Thymus (tissue), 11 donors: ENCODE measurements around the gene SLC6A6. TPM values are rescaled to one million over a fixed set of nuclear protein-coding genes. Genes with fewer than 3 reads are reported as not detected.

Source experiments
- DNase-seq, 9 donors: peaks; one replicate each; pipeline ENCODE4 v3.0.0-alpha.2; 2013; ENCODE audit warnings: low spot score in 9 of 9, low read depth in 6 of 9, missing footprints in 1 of 9
- H3K27ac ChIP-seq, 2 donors: one replicate each; pipeline ENCODE4 v1.5.1; 2013; ENCODE audit warnings: control low read depth in 1 of 2, low read depth in 1 of 2, low read length in 1 of 2, mild to moderate bottlenecking in 1 of 2, moderate library complexity in 1 of 2
- H3K27me3 ChIP-seq, 2 donors: one replicate each; pipeline ENCODE4 v1.5.1; 2013; ENCODE audit warnings: low read length in 1 of 2; ENCODE audit not compliant: control insufficient read depth in 2 of 2, insufficient read depth in 1 of 2
- H3K36me3 ChIP-seq, 2 donors: one replicate each; pipeline ENCODE4 v1.5.1; 2013; ENCODE audit warnings: low read length in 1 of 2, mild to moderate bottlenecking in 1 of 2, moderate library complexity in 1 of 2; ENCODE audit not compliant: control insufficient read depth in 2 of 2, insufficient read depth in 2 of 2
- H3K4me1 ChIP-seq, 2 donors: one replicate each; pipeline ENCODE4 v1.5.1; 2013; ENCODE audit warnings: low read length in 2 of 2; ENCODE audit not compliant: control insufficient read depth in 2 of 2, insufficient read depth in 2 of 2
- H3K4me3 ChIP-seq, 2 donors: one replicate each; pipeline ENCODE4 v1.5.1; 2013; ENCODE audit warnings: low read length in 2 of 2, control low read depth in 1 of 2, mild to moderate bottlenecking in 1 of 2
- H3K9me3 ChIP-seq, 2 donors: one replicate each; pipeline ENCODE4 v1.5.1; 2013; ENCODE audit warnings: low read length in 1 of 2, mild to moderate bottlenecking in 1 of 2; ENCODE audit not compliant: control insufficient read depth in 2 of 2, insufficient read depth in 1 of 2
- WGBS: extraction: QIAGEN DNeasy Blood & Tissue Kit; methylation state at CpG from one replicate; pipeline ENCODE4 v1.1.7; 2013; 5-methylcytosine and 5-hydroxymethylcytosine counted together
- polyA plus RNA-seq: library from polyadenylated mRNA; stranded (reverse); fragments of 200-250 nt; gene quantifications from one replicate; pipeline ENCODE4 v1.2.3, GENCODE V29; 2013
- total RNA-seq: library from RNA; stranded (reverse); fragments of 120-200 nt; gene quantifications from one replicate; pipeline ENCODE4 v1.2.4, GENCODE V29; 2013
- donor health status: healthy.

The SLC6A6 gene
- total and polyA plus RNA-seq, 2 donors = 5.2 to 8.2 TPM

DNA sequence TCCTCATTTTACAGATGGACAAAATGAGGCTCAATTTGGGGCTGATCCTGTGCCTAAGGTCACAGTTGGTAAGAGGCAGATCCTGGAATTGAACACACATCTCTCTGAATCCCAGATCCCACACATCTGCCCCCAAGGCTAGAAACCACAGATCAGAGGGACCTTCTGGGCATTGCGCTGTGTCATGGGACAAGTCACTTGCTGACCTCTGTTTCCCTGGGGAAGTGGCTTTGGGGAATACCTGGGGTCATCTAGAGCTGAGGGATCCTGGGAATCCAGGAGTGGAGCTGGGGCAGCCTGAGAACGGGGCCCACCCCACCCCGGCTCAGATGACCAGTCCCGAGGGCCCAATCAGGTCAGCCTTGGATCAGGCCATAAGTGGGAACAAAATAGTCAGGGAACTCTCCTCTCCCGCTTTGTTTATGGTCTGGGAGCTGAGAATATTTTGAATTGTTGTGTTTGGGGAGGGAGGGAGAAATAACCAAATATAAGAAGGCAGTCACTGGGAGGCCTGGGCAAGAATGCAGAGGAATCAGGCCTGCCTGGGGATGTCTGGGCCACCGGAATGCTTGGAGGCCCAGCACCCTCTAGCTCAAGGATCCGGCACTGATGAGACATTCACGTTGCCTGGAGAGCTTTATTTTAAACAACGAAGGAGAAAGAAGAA lies 8.8 kb upstream of the SLC6A6 start:
- Histone ChIP-seq H3K36me3 (no peaks in the 10 kb centered on the region), H3K9me3 (no peaks in the 10 kb centered on the region), H3K4me1 (peaks cover 5 to 12% of the 10 kb centered on the region in 2 donors), H3K27ac (no peak overlapping the region), H3K4me3 (no peak overlapping the region), H3K27me3 (no peaks in the 10 kb centered on the region)
- 97% methylated on average over 9 of the region's 9 CpGs for WGBS
- no peak for DNase-seq

- no peak overlapping the region for H3K27ac ChIP-seq
- WGBS = 96% methylated on average over 5 of the region's 5 CpGs
- H3K4me3 ChIP-seq = no peak overlapping the region
- no peaks in the 10 kb centered on the region for H3K36me3 ChIP-seq
- no peak for DNase-seq
- H3K27me3 ChIP-seq = no peaks in the 10 kb centered on the region
- H3K4me1 ChIP-seq = peaks cover 0 to 13% of the 10 kb centered on the region in 2 donors
- H3K9me3 ChIP-seq = no peaks in the 10 kb centered on the region
Observed at GRCh38 chr3:14396031-14396692, 6.2 kb upstream of the SLC6A6 start.

GRCh38 chr3:14397046-14397445 lies 5.4 kb upstream of the SLC6A6 start:
- Histone ChIP-seq H3K4me1 (peaks cover 4 to 19% of the 10 kb centered on the region in 2 donors), H3K36me3 (no peaks in the 10 kb centered on the region), H3K27me3 (no peaks in the 10 kb centered on the region), H3K9me3 (no peaks in the 10 kb centered on the region), H3K27ac (no peak overlapping the region), H3K4me3 (no peak overlapping the region)
- 94% methylated on average over 4 of the region's 4 CpGs for WGBS
- no peak for DNase-seq

DNA sequence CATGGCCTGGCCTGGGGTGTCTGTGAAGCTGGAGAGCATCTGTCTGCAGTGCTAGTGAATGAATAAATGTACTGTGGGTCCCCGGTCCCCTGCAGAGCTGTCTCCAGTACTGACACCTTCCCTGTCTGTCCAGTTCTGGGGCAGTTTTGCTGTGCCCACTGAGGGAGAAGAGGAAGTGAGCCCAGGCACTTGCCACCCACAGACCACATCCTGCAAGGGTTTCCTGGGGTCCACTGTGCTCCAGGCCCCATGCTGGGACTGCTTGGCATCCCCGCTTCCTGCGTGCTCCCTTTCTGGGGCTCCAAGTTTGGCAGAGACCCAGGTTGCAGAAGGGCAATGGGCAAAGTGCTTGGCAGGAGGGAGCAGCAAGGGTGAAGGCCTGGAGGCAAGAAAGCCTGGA lies 4.9 kb upstream of the SLC6A6 start:
- H3K4me3 ChIP-seq = no peak overlapping the region
- DNase-seq = peak in 1 of 9 donors; percentile 15
- H3K36me3 ChIP-seq = no peaks in the 10 kb centered on the region
- WGBS = 60% methylated on average over 3 of the region's 3 CpGs
- H3K27ac ChIP-seq = no peak overlapping the region
- no peaks in the 10 kb centered on the region for H3K27me3 ChIP-seq
- H3K4me1 ChIP-seq = peaks cover 5 to 20% of the 10 kb centered on the region in 2 donors
- no peaks in the 10 kb centered on the region for H3K9me3 ChIP-seq

- Histone ChIP-seq H3K27ac (no peak overlapping the region), H3K4me3 (no peak overlapping the region), H3K36me3 (no peaks in the 10 kb centered on the region), H3K9me3 (no peaks in the 10 kb centered on the region), H3K4me1 (peaks cover 5 to 22% of the 10 kb centered on the region in 2 donors), H3K27me3 (peaks cover 0 to under 1% of the 10 kb centered on the region in 2 donors)
- WGBS = 95% methylated on average over 14 of the region's 14 CpGs
- no peak for DNase-seq
Observed at GRCh38 chr3:14397940-14398796, 4.2 kb upstream of the SLC6A6 start.

- no peaks in the 10 kb centered on the region for H3K36me3 ChIP-seq
Observed at GRCh38 chr3:14398797-14399106, 3.7 kb upstream of the SLC6A6 start.

DNA sequence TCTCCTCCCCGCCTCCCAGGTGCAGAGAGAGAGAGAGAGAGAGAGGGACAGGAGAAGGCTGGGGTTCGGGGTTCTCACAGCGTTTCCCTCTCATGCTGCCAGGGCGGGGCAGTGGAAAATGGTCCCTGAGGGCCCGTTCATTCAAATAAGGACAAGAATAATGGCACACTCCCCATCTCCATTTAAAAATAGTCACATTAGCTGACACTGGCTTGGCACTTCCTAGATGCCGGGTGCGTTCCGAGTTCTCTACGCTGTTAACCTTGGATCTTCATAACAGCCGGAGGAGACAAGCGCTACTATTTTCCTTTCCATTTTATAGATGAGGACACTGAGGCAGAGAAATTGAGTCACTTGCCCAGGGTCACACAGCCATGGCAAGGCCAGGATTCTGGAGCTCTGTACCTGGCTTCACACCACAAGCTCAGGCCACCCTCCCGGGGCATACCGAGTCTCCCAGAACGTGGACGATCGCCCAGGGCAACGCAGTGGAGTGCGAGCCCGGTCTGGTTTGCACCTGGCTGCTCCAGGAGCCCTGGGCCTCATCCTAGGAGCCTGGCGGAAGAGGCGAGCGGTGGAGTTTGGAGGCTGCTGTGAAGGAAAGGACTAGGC lies 608 bp upstream of the SLC6A6 start:
- 63% methylated on average over 22 of the region's 22 CpGs for WGBS
- peak overlapping the region; percentile 68 for H3K27ac ChIP-seq
- H3K9me3 ChIP-seq = no peaks in the 10 kb centered on the region
- DNase-seq = peak in 1 of 9 donors; percentile 23
- no peaks in the 10 kb centered on the region for H3K36me3 ChIP-seq
- H3K4me1 ChIP-seq = peaks cover 22 to 42% of the 10 kb centered on the region in 2 donors
- H3K27me3 ChIP-seq = peaks cover 0 to 2% of the 10 kb centered on the region in 2 donors
- H3K4me3 ChIP-seq = peak overlapping the region; percentile 71 to 72

More at GRCh38 chr3:14398797-14399106, 3.7 kb upstream of the SLC6A6 start:
- Histone ChIP-seq H3K27ac (no peak overlapping the region), H3K4me3 (no peak overlapping the region), H3K9me3 (no peaks in the 10 kb centered on the region), H3K4me1 (peaks cover 11 to 28% of the 10 kb centered on the region in 2 donors), H3K27me3 (peaks cover 0 to 2% of the 10 kb centered on the region in 2 donors)
- 93% methylated on average over 2 of the region's 2 CpGs for WGBS
- DNase-seq = no peak

DNA sequence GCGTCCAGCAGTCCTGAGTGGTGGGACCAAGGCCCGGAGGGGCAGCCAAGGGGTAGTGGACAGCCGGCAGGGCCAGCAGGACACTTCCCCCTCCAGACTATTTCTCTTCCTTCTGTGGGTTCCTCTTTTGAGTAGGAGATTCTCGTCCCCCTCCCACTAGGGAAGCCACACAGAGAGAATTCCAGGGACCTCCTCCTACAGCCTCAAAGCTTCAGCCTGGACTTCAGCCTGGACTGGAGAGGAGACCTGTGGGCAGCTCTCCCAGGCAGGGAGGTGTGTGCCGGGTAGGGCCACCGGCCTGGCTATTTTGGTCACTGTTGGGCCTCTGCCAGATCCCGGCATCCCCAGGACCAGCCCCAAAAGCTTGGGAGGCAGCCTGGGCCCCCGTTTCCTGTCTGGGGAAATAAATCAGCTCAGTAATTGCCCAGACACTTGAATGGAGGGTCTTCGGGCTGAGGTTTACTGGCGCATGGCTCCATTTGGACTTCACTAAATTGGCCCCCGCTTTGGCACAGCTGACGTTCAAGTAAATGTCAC lies 1.3 kb downstream of the SLC6A6 start:
- Histone ChIP-seq H3K27ac (no peak overlapping the region), H3K4me1 (peaks cover 22 to 38% of the 10 kb centered on the region in 2 donors), H3K27me3 (peaks cover 0 to 2% of the 10 kb centered on the region in 2 donors), H3K9me3 (no peaks in the 10 kb centered on the region), H3K36me3 (peaks cover 0 to 8% of the 10 kb centered on the region in 2 donors), H3K4me3 (peak overlapping the region; percentile 71 to 72)
- DNase-seq = no peak
- 16% methylated on average over 12 of the region's 12 CpGs for WGBS
